OCI-LY3 (cell line): ENCODE data around the gene POPDC3.

ENCODE experiments used
- H2AFZ ChIP-seq: fragments of 200-600, 300-600 bp; shearing (Covaris generic); 2 replicates; pipeline ENCODE4 v1.6.0; 2014; ENCODE audit warnings: antibody characterized with exemption, low read depth, low read length
- H3K27ac ChIP-seq: fragments of 200-600, 300-600 bp; sonication (generic); 2 replicates; pipeline ENCODE4 v1.5.1; 2014; ENCODE audit warnings: mild to moderate bottlenecking, low read length, moderate library complexity, mixed read lengths
- H3K27me3 ChIP-seq: fragments of 200-600, 300-600 bp; sonication (generic); 2 replicates; pipeline ENCODE4 v1.6.1; 2014; ENCODE audit warnings: low read depth, low read length, mixed read lengths
- H3K36me3 ChIP-seq: fragments of 200-600, 300-600 bp; sonication (generic); replicated peaks from 2 replicates; pipeline ENCODE3; 2014; ENCODE audit warnings: low read depth, low read length, mixed read lengths
- H3K4me1 ChIP-seq: fragments of 300-600, 200-600 bp; sonication (generic); 2 replicates; pipeline ENCODE4 v1.6.1; 2014; ENCODE audit warnings: low read length, mixed read lengths
- H3K4me2 ChIP-seq: fragments of 200-600, 300-600 bp; sonication (generic); 2 replicates; pipeline ENCODE4 v1.6.1; 2014; ENCODE audit warnings: low read length, mixed read lengths
- H3K4me3 ChIP-seq: fragments of 300-600, 200-600 bp; sonication (generic); 2 replicates; pipeline ENCODE4 v1.5.1; 2014; ENCODE audit warnings: antibody characterized with exemption, mild to moderate bottlenecking, low read length, moderate library complexity
- H3K79me2 ChIP-seq: fragments of 300-600, 200-600 bp; shearing (Covaris generic); 2 replicates; pipeline ENCODE4 v1.6.1; 2014; ENCODE audit warnings: mild to moderate bottlenecking, low read length, mixed read lengths
- H3K9ac ChIP-seq: fragments of 300-600, 200-600 bp; shearing (Covaris generic); 2 replicates; pipeline ENCODE4 v1.6.0; 2014; ENCODE audit warnings: mild to moderate bottlenecking, low read length, moderate library complexity
- H3K9me3 ChIP-seq: fragments of 200-600, 300-600 bp; shearing (Covaris generic); 2 replicates; pipeline ENCODE4 v1.6.1; 2014; ENCODE audit warnings: low read length, mixed read lengths; ENCODE audit not compliant: insufficient read depth
- H4K20me1 ChIP-seq: fragments of 200-600, 300-600 bp; sonication (generic); 2 replicates; pipeline ENCODE4 v1.6.1; 2016; ENCODE audit warnings: low read length, mixed read lengths; ENCODE audit not compliant: insufficient read depth
- EZH2phosphoT487 ChIP-seq: fragments of 200-600 bp; shearing (Covaris generic); IDR thresholded peaks from 2 replicates; pipeline ENCODE4 v1.6.1; 2018; ENCODE audit warnings: antibody characterized with exemption, mixed run types, low read depth
- TF ChIP-seq, protein P1 (sequence below): fragments of 200-600, 300-600 bp; sonication (generic); IDR thresholded peaks from 2 replicates; pipeline ENCODE4 v1.5.1; 2014; ENCODE audit warnings: antibody characterized with exemption, low read length, low read depth

Gene POPDC3

DNA sequence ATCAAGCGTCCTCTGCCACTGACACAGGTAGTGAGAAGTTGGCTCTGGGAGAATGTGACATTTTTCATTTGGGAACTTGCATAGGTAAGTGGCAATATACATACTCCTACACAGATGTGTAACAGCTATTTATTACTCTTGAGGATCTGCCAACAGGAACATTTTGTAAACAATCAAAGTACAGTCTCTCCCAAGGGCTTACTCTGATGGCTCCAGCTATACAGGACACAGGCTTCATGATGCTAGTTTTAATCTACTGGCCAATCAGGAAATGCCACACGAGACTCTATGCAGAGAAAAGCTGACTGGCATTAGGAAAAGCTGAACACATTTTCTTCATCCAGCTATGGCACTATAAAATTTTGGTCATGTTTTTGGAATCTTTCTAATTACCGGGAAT lies 57.8 kb downstream of the POPDC3 start:
- Histone ChIP-seq H3K4me2 (no peak overlapping the region), H2AFZ (no peak overlapping the region), H3K9me3 (no peaks in the 10 kb centered on the region), H3K36me3 (no peaks in the 10 kb centered on the region), H3K4me1 (no peaks in the 10 kb centered on the region), H3K27ac (no peak overlapping the region), H3K4me3 (no peak overlapping the region), H4K20me1 (no peaks in the 10 kb centered on the region), H3K79me2 (no peaks in the 10 kb centered on the region), H3K9ac (no peak overlapping the region), H3K27me3 (no peaks in the 10 kb centered on the region)
- TF ChIP-seq, protein P1, sequence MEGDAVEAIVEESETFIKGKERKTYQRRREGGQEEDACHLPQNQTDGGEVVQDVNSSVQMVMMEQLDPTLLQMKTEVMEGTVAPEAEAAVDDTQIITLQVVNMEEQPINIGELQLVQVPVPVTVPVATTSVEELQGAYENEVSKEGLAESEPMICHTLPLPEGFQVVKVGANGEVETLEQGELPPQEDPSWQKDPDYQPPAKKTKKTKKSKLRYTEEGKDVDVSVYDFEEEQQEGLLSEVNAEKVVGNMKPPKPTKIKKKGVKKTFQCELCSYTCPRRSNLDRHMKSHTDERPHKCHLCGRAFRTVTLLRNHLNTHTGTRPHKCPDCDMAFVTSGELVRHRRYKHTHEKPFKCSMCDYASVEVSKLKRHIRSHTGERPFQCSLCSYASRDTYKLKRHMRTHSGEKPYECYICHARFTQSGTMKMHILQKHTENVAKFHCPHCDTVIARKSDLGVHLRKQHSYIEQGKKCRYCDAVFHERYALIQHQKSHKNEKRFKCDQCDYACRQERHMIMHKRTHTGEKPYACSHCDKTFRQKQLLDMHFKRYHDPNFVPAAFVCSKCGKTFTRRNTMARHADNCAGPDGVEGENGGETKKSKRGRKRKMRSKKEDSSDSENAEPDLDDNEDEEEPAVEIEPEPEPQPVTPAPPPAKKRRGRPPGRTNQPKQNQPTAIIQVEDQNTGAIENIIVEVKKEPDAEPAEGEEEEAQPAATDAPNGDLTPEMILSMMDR: no peak
- TF ChIP-seq EZH2phosphoT487: no peak

DNA sequence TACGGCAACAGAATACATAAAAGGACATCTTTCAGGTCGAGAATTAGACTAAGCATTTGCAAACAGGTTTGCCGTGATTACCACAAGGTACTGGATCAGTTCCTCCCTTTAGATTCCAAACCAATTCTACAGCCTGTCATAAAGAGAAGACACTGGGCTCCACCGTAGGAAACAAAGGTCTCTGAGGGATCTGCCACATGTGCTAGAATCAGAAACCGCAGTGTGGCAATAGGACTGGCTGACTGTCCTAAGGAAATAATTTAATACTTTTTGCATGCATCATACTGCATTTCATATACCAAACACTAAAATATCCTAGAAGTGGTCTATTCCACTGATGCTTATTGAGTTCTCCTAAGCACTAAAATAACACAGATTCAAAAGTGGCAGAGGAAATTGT lies 59.2 kb downstream of the POPDC3 start:
- H3K27ac ChIP-seq: no peak overlapping the region
- no peaks in the 10 kb centered on the region for H4K20me1 ChIP-seq
- TF ChIP-seq, protein P1: no peak
- TF ChIP-seq EZH2phosphoT487: no peak
- H3K27me3 ChIP-seq: no peaks in the 10 kb centered on the region
- H3K79me2 ChIP-seq: no peaks in the 10 kb centered on the region
- H3K9me3 ChIP-seq: no peaks in the 10 kb centered on the region
- H3K36me3 ChIP-seq: no peaks in the 10 kb centered on the region
- no peak overlapping the region for H3K9ac ChIP-seq
- H3K4me3 ChIP-seq: no peak overlapping the region
- H3K4me2 ChIP-seq: no peak overlapping the region
- H2AFZ ChIP-seq: no peak overlapping the region
- no peaks in the 10 kb centered on the region for H3K4me1 ChIP-seq

- no peak overlapping the region for H2AFZ ChIP-seq
- H3K4me2 ChIP-seq: no peak overlapping the region
- H3K4me1 ChIP-seq: no peaks in the 10 kb centered on the region
- no peaks in the 10 kb centered on the region for H3K27me3 ChIP-seq
- H3K9me3 ChIP-seq: no peaks in the 10 kb centered on the region
- no peaks in the 10 kb centered on the region for H3K36me3 ChIP-seq
- no peaks in the 10 kb centered on the region for H3K79me2 ChIP-seq
- TF ChIP-seq EZH2phosphoT487: no peak
- TF ChIP-seq, protein P1: no peak
- no peak overlapping the region for H3K4me3 ChIP-seq
- H3K27ac ChIP-seq: no peak overlapping the region
- no peaks in the 10 kb centered on the region for H4K20me1 ChIP-seq
- H3K9ac ChIP-seq: no peak overlapping the region
These were observed 63.7 kb downstream of the POPDC3 start for GRCh38 chr6:105116150-105116549.

DNA sequence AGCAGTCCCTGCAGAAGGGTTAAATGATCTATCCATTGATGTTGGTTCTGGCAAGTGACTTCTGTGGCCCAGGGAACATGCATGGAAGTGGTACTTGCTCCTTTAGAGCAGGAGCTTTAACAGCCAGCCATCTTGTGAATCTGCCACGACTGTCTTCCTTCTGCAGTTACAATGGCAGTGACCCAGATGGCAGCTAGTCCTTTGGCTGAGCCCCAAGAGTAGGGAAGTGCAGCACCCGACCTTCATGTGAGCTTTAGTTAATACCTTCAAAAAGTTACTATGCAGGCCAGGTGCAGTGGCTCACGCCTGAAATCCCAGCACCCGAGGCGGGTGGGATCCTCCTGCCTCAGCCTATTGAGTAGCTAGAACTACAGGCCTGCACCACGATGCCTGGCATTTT lies 66.4 kb downstream of the POPDC3 start:
- TF ChIP-seq, protein P1: no peak
- TF ChIP-seq EZH2phosphoT487: no peak
- Histone ChIP-seq H3K36me3 (no peaks in the 10 kb centered on the region), H3K27me3 (no peaks in the 10 kb centered on the region), H3K9ac (no peak overlapping the region), H3K27ac (no peak overlapping the region), H4K20me1 (no peaks in the 10 kb centered on the region), H3K9me3 (no peaks in the 10 kb centered on the region), H3K4me3 (no peak overlapping the region), H3K79me2 (no peaks in the 10 kb centered on the region), H2AFZ (no peak overlapping the region), H3K4me2 (no peak overlapping the region), H3K4me1 (no peaks in the 10 kb centered on the region)
